B cell (primary cell): ENCODE measurements around the gene RALY. TPM values are rescaled to one million over a fixed set of nuclear protein-coding genes. Genes with fewer than 3 reads are reported as not detected.

Experiments used
- ATAC-seq: fragments of 200-7000 bp; cut with Tn5 transposase; one replicate; pipeline ENCODE4 v1.10.0; 2021; ENCODE audit warnings: low read depth, mild to moderate bottlenecking, moderate number of reproducible peaks, moderate library complexity
- CTCF ChIA-PET: fragments of 350-600 bp; sonication (Branson Sonifier 250); formaldehyde crosslinking; loops from one replicate; lab custom pipeline; 2021; ENCODE audit warnings: antibody characterized with exemption, inconsistent platforms; lab: Charles Lee
- POLR2A ChIA-PET: fragments of 350-600 bp; sonication (Branson Sonifier 250); formaldehyde crosslinking; loops from one replicate; lab custom pipeline; 2021; ENCODE audit warnings: antibody characterized with exemption; lab: Charles Lee
- DNase-seq: peaks from one replicate; pipeline ENCODE4 v3.0.0; 2013
- H2AFZ ChIP-seq: 2 replicates; pipeline ENCODE4 v1.6.1; 2012; ENCODE audit warnings: mild to moderate bottlenecking, low read depth, low read length; ENCODE audit not compliant: insufficient read depth, poor library complexity, severe bottlenecking
- H3K27ac ChIP-seq, 2 donors: 1 replicate in 1 of 2; 2 replicates in 1 of 2; pipeline ENCODE4 v1.5.1; 2012 to 2013; ENCODE audit warnings: low read length in 2 of 2, mild to moderate bottlenecking in 2 of 2, moderate library complexity in 1 of 2
- H3K27me3 ChIP-seq, 4 experiments: fragments of 200-600 bp in 1 of 4; sonication (generic) in 1 of 4; replicated peaks in 1 of 4; 1 replicate in 2 of 4; 2 replicates in 2 of 4; pipeline versions ENCODE4 v1.6.1 to v1.7.0; 2013 to 2016; ENCODE audit warnings: low read length in 3 of 4, mild to moderate bottlenecking in 2 of 4, mixed read lengths in 1 of 4, moderate library complexity in 1 of 4; ENCODE audit not compliant: insufficient read depth in 4 of 4, control insufficient read depth in 3 of 4; ENCODE audit errors: control extremely low read depth in 1 of 4
- H3K36me3 ChIP-seq, 2 experiments: replicated peaks in 1 of 2; 1 replicate in 1 of 2; 2 replicates in 1 of 2; pipeline versions ENCODE4 v1.6.1 to v1.7.1; 2013; ENCODE audit warnings: low read length in 1 of 2; ENCODE audit not compliant: insufficient read depth in 2 of 2, control insufficient read depth in 1 of 2; ENCODE audit errors: control extremely low read depth in 1 of 2, extremely low read depth in 1 of 2
- H3K4me1 ChIP-seq, 2 donors: fragments of 200-600 bp in 1 of 2; sonication (generic) in 1 of 2; 1 replicate in 1 of 2; 2 replicates in 1 of 2; pipeline versions ENCODE4 v1.5.1 to v1.6.1; 2013 to 2017; ENCODE audit warnings: low read length in 2 of 2; ENCODE audit not compliant: control insufficient read depth in 2 of 2, insufficient read depth in 2 of 2
- H3K4me2 ChIP-seq: replicated peaks from 2 replicates; pipeline ENCODE3; 2012; ENCODE audit warnings: mild to moderate bottlenecking, low read depth, low read length; ENCODE audit not compliant: poor library complexity, severe bottlenecking
- H3K4me3 ChIP-seq, 5 experiments: fragments of 200-600 bp in 1 of 5; sonication (generic) in 1 of 5; 1 replicate in 3 of 5; 2 replicates in 2 of 5; pipeline versions ENCODE4 v1.5.1 to v1.7.0; 2011 to 2016; ENCODE audit warnings: low read length in 4 of 5, mild to moderate bottlenecking in 4 of 5, low read depth in 2 of 5, control low read depth in 1 of 5, moderate library complexity in 1 of 5; ENCODE audit not compliant: insufficient read depth in 1 of 5; ENCODE audit errors: control extremely low read depth in 1 of 5, extremely low read depth in 1 of 5
- H3K79me2 ChIP-seq: fragments of 200-600 bp; sonication (generic); one replicate; pipeline ENCODE4 v1.6.0; 2016; ENCODE audit warnings: low read length; ENCODE audit not compliant: control insufficient read depth, insufficient read depth
- H3K9ac ChIP-seq: fragments of 200-600 bp; sonication (generic); 2 replicates; pipeline ENCODE4 v1.6.1; 2017; ENCODE audit warnings: mild to moderate bottlenecking, low read length, moderate library complexity
- H3K9me3 ChIP-seq, 3 donors: one replicate each; pipeline versions ENCODE4 v1.6.1 to v1.7.1; 2013; ENCODE audit warnings: low read length in 2 of 3; ENCODE audit not compliant: control insufficient read depth in 2 of 3, insufficient read depth in 1 of 3; ENCODE audit errors: control extremely low read depth in 1 of 3
- H4K20me1 ChIP-seq: 2 replicates; pipeline ENCODE4 v1.6.0; 2012; ENCODE audit warnings: mild to moderate bottlenecking, low read length; ENCODE audit not compliant: insufficient read depth, control insufficient read depth, poor library complexity, severe bottlenecking
- H3K27ac Mint-ChIP-seq: one replicate; pipeline ENCODE4 v1.8.0; 2021; ENCODE audit warnings: mixed read lengths
- H3K27me3 Mint-ChIP-seq: one replicate; pipeline ENCODE4 v1.8.0; 2021; ENCODE audit warnings: mixed read lengths
- H3K4me1 Mint-ChIP-seq: one replicate; pipeline ENCODE4 v1.8.0; 2021; ENCODE audit warnings: mixed read lengths
- H3K4me3 Mint-ChIP-seq: one replicate; pipeline ENCODE4 v1.8.0; 2021; ENCODE audit warnings: mixed read lengths
- H3K9me3 Mint-ChIP-seq: one replicate; pipeline ENCODE4 v1.8.0; 2022; ENCODE audit warnings: mixed read lengths; ENCODE audit not compliant: insufficient read depth
- CTCF ChIP-seq: fragments of 200-600 bp; IDR thresholded peaks from one replicate; pipeline ENCODE4 v1.8.0; 2022; ENCODE audit warnings: antibody characterized with exemption, mild to moderate bottlenecking
- EZH2 ChIP-seq: IDR thresholded peaks from 2 replicates; pipeline ENCODE4 v1.6.1; 2012; ENCODE audit warnings: borderline replicate concordance, low read depth, mild to moderate bottlenecking, moderate library complexity, low read length; ENCODE audit not compliant: insufficient read depth, poor library complexity, severe bottlenecking
- WGBS: methylation state at CpG from one replicate; pipeline ENCODE4 v1.1.5; 2013; ENCODE audit warnings: missing lambda C conversion rate; ENCODE audit not compliant: insufficient coverage; 5-methylcytosine and 5-hydroxymethylcytosine counted together
- intact Hi-C: fragments of 100-400 bp; cut with micrococcal nuclease; formaldehyde crosslinking; loops from one replicate; pipeline ENCODE4 v1.10.0; 2022
- polyA plus RNA-seq: library from polyadenylated mRNA; depleted of rRNA; stranded (reverse); fragments of >200 nt; gene quantifications from 2 replicates; pipeline ENCODE4 v1.2.3, GENCODE V29; 2012
- total RNA-seq, 2 donors: library from RNA; stranded (reverse); fragments of 120-200 nt in 1 of 2; gene quantifications; 1 replicate in 1 of 2; 2 replicates in 1 of 2; pipeline versions ENCODE4 v1.2.3 to v1.2.4, GENCODE V29; 2013 to 2022

Gene RALY
- total and polyA plus RNA-seq, 2 donors (not counting 1 experiment from before 2014, with no cell fraction given) = 89.8 to 94.4 TPM

GRCh38 chr20:33983371-33983770, 10.3 kb upstream of the RALY start:
- H3K27me3 Mint-ChIP-seq = peaks cover 17% of the 10 kb centered on the region
- no peak overlapping the region for H3K27ac Mint-ChIP-seq
- H3K4me3 Mint-ChIP-seq = no peak overlapping the region
- H3K27ac ChIP-seq = no peak overlapping the region
- no peaks in the 10 kb centered on the region for H3K9me3 ChIP-seq
- no peaks in the 10 kb centered on the region for H3K79me2 ChIP-seq
- intact Hi-C loops = no loop called here
- no peaks in the 10 kb centered on the region for H3K9me3 Mint-ChIP-seq
- 98% methylated on average over 3 of the region's 5 CpGs for WGBS
- no peak overlapping the region for H3K4me2 ChIP-seq
- H3K4me3 ChIP-seq = no peak overlapping the region
- no peaks in the 10 kb centered on the region for H3K36me3 ChIP-seq
- TF ChIP-seq CTCF (no peak), EZH2 (no peak)
- ChIA-PET CTCF (no interaction called here), POLR2A (interaction anchor here (0.7 kb wide), 1 partner anchor 762 kb away, joined by 5 read pairs; no protein-coding TSS in a partner anchor)
- H2AFZ ChIP-seq = no peak overlapping the region
- H3K4me1 Mint-ChIP-seq = no peaks in the 10 kb centered on the region
- DNase-seq (no peak), ATAC-seq (no peak)
- H3K27me3 ChIP-seq = peaks cover 0 to 4% (median 2%) of the 10 kb centered on the region in 4 experiments
- H4K20me1 ChIP-seq = no peaks in the 10 kb centered on the region
- H3K4me1 ChIP-seq = no peaks in the 10 kb centered on the region
- H3K9ac ChIP-seq = no peak overlapping the region

- Histone ChIP-seq H3K4me1 (no peaks in the 10 kb centered on the region), H3K9ac (no peak overlapping the region), H3K9me3 (no peaks in the 10 kb centered on the region), H3K4me2 (no peak overlapping the region), H3K4me3 (no peak overlapping the region), H2AFZ (no peak overlapping the region), H3K36me3 (no peaks in the 10 kb centered on the region), H3K79me2 (no peaks in the 10 kb centered on the region), H4K20me1 (no peaks in the 10 kb centered on the region), H3K27ac (no peak overlapping the region), H3K27me3 (peaks cover 0 to 4% (median 0%) of the 10 kb centered on the region in 4 experiments)
- ATAC-seq (no peak), DNase-seq (no peak)
- no peak overlapping the region for H3K4me3 Mint-ChIP-seq
- TF ChIP-seq EZH2 (no peak), CTCF (no peak)
- intact Hi-C loops = no loop called here
- CTCF ChIA-PET = no interaction called here
- no peak overlapping the region for H3K27ac Mint-ChIP-seq
- 71% methylated on average over 1 of the region's 7 CpGs for WGBS
- H3K27me3 Mint-ChIP-seq = peaks cover 10% of the 10 kb centered on the region
- POLR2A ChIA-PET = no interaction called here
- no peaks in the 10 kb centered on the region for H3K9me3 Mint-ChIP-seq
- no peaks in the 10 kb centered on the region for H3K4me1 Mint-ChIP-seq
These were observed 9.5 kb upstream of the RALY start for GRCh38 chr20:33984182-33984719.
